Activated naive CD8-positive, alpha-beta T cell treated with anti-CD3 and anti-CD28 coated beads, Interleukin-2, amount 50 U/mL, for 16 hours (primary cell): ENCODE results near the gene ARID1B.

Experiments used
- DNase-seq: peaks from one replicate; pipeline ENCODE4 v3.0.0-alpha.2; 2020; ENCODE audit warnings: low read depth, low spot score

ARID1B gene

GRCh38 chr6:156852147-156852857, 75.1 kb downstream of the ARID1B start:
- DNase-seq, result no peak

- DNase-seq, result no peak
These were observed 75.7 kb downstream of the ARID1B start for GRCh38 chr6:156852858-156853216.

- no peak for DNase-seq
These were observed 76.6 kb downstream of the ARID1B start for GRCh38 chr6:156853733-156854132.

- DNase-seq, result no peak
These were observed 77.4 kb downstream of the ARID1B start for GRCh38 chr6:156854466-156855161.

- DNase-seq, result no peak
These were observed 80.4 kb downstream of the ARID1B start for GRCh38 chr6:156857573-156857972.

- no peak for DNase-seq
These were observed 82.5 kb downstream of the ARID1B start for GRCh38 chr6:156859686-156860085.

- no peak for DNase-seq
These were observed 85.5 kb downstream of the ARID1B start for GRCh38 chr6:156862711-156863110.

GRCh38 chr6:156863504-156863903, 86.3 kb downstream of the ARID1B start:
- DNase-seq, result no peak

- no peak for DNase-seq
These were observed 87.4 kb downstream of the ARID1B start for GRCh38 chr6:156864557-156864956.

GRCh38 chr6:156865019-156865629, 87.9 kb downstream of the ARID1B start:
- no peak for DNase-seq

- no peak for DNase-seq
These were observed 89.2 kb downstream of the ARID1B start for GRCh38 chr6:156866220-156867015.

- no peak for DNase-seq
These were observed 89.9 kb downstream of the ARID1B start for GRCh38 chr6:156867121-156867520.

- no peak for DNase-seq
These were observed 91.2 kb downstream of the ARID1B start for GRCh38 chr6:156868385-156868784.

- DNase-seq, result no peak
These were observed 92.8 kb downstream of the ARID1B start for GRCh38 chr6:156869980-156870398.

GRCh38 chr6:156870924-156871539, 93.9 kb downstream of the ARID1B start:
- DNase-seq, result no peak

GRCh38 chr6:156872903-156873302, 95.7 kb downstream of the ARID1B start:
- DNase-seq, result no peak

- no peak for DNase-seq
These were observed 96.6 kb downstream of the ARID1B start for GRCh38 chr6:156873654-156874380.

- DNase-seq, result no peak
These were observed 97.9 kb downstream of the ARID1B start for GRCh38 chr6:156875062-156875461.

- no peak for DNase-seq
These were observed 99.1 kb downstream of the ARID1B start for GRCh38 chr6:156876302-156876701.

GRCh38 chr6:156877126-156877863, 100.1 kb downstream of the ARID1B start:
- no peak for DNase-seq
